H1 (cell line): Measurements from ENCODE around the gene CAMK1. TPM values are rescaled to one million over a fixed set of nuclear protein-coding genes. Genes with fewer than 3 reads are reported as not detected.

Experiments used
- CTCF ChIA-PET: fragments of 300-600 bp; sonication (Branson Sonifier 250); formaldehyde crosslinking; loops from one replicate; lab custom pipeline; 2021; ENCODE audit not compliant: partially characterized antibody; lab: Charles Lee
- POLR2A ChIA-PET: fragments of 300-600 bp; sonication (Branson Sonifier 250); formaldehyde crosslinking; loops from one replicate; lab custom pipeline; 2021; ENCODE audit warnings: inconsistent platforms; ENCODE audit not compliant: partially characterized antibody; lab: Charles Lee
- DNase-seq, 2 experiments: peaks; one replicate each; pipeline versions ENCODE4 v3.0.0 to v3.0.0-alpha.2; 2010 to 2022; ENCODE audit warnings: low spot score in 2 of 2, low read depth in 1 of 2, mixed read lengths in 1 of 2
- FAIRE-seq: peaks from 2 replicates; lab custom pipeline; 2011; peaks lifted over from hg19 to GRCh38; lab: Jason Lieb, UNC
- H2AFZ ChIP-seq: 2 replicates; pipeline ENCODE4 v1.8.1; 2012; ENCODE audit warnings: low read length, inconsistent platforms
- H2AK5ac ChIP-seq: 2 replicates; pipeline ENCODE4 v1.6.1; 2013; ENCODE audit warnings: low read depth, low read length
- H2BK120ac ChIP-seq: replicated peaks from 2 replicates; pipeline ENCODE3; 2013; ENCODE audit warnings: low read depth, low read length, inconsistent platforms
- H2BK12ac ChIP-seq: 2 replicates; pipeline ENCODE4 v1.6.1; 2013; ENCODE audit warnings: low read depth, low read length
- H2BK15ac ChIP-seq: 2 replicates; pipeline ENCODE4 v1.6.1; 2013; ENCODE audit warnings: low read length
- H2BK20ac ChIP-seq: 2 replicates; pipeline ENCODE4 v1.6.1; 2013; ENCODE audit warnings: low read length
- H2BK5ac ChIP-seq: 2 replicates; pipeline ENCODE4 v1.6.1; 2013; ENCODE audit warnings: low read depth, low read length
- H3K14ac ChIP-seq: 2 replicates; pipeline ENCODE4 v1.6.1; 2013; ENCODE audit warnings: inconsistent platforms; ENCODE audit not compliant: insufficient read length
- H3K18ac ChIP-seq: 2 replicates; pipeline ENCODE4 v1.6.1; 2013; ENCODE audit warnings: low read length; ENCODE audit errors: extremely low read depth
- H3K23ac ChIP-seq: 2 replicates; pipeline ENCODE4 v1.6.1; 2013; ENCODE audit warnings: inconsistent platforms; ENCODE audit not compliant: insufficient read length
- H3K23me2 ChIP-seq: 2 replicates; pipeline ENCODE4 v1.6.1; 2013; ENCODE audit warnings: low read depth, low read length
- H3K27ac ChIP-seq: 2 replicates; pipeline ENCODE4 v1.6.1; 2011; ENCODE audit warnings: low read depth, low read length, inconsistent platforms
- H3K27me3 ChIP-seq, 4 experiments: replicated peaks in 1 of 4; 1 replicate in 1 of 4; 2 replicates in 3 of 4; pipeline versions ENCODE4 v1.6.1 to v1.8.1; 2011 to 2013; ENCODE audit warnings: low read length in 3 of 4, mild to moderate bottlenecking in 3 of 4, inconsistent platforms in 2 of 4, mixed read lengths in 2 of 4, moderate library complexity in 1 of 4; ENCODE audit not compliant: control insufficient read depth in 3 of 4, insufficient read depth in 3 of 4; ENCODE audit errors: extremely low read depth in 1 of 4
- H3K36me3 ChIP-seq, 4 experiments: 2 replicates each; pipeline versions ENCODE4 v1.6.1 to v1.8.1; 2011 to 2013; ENCODE audit warnings: mild to moderate bottlenecking in 4 of 4, low read length in 3 of 4, moderate library complexity in 2 of 4, control low read depth in 1 of 4, inconsistent platforms in 1 of 4; ENCODE audit not compliant: insufficient read depth in 4 of 4, control insufficient read depth in 2 of 4
- H3K4ac ChIP-seq: replicated peaks from 2 replicates; pipeline ENCODE3; 2013; ENCODE audit warnings: low read length, low read depth, mixed read lengths, inconsistent platforms; ENCODE audit not compliant: insufficient read length
- H3K4me1 ChIP-seq, 4 experiments: replicated peaks in 1 of 4; 1 replicate in 1 of 4; 2 replicates in 3 of 4; pipeline versions ENCODE4 v1.6.1 to v1.8.1; 2011 to 2013; ENCODE audit warnings: low read length in 3 of 4, inconsistent platforms in 2 of 4, mixed read lengths in 1 of 4; ENCODE audit not compliant: insufficient read depth in 4 of 4, control insufficient read depth in 3 of 4
- H3K4me2 ChIP-seq, 2 experiments: 2 replicates each; pipeline versions ENCODE4 v1.6.1 to v1.8.1; 2011 to 2013; ENCODE audit warnings: low read depth in 2 of 2, low read length in 2 of 2, control low read depth in 1 of 2, inconsistent platforms in 1 of 2, mild to moderate bottlenecking in 1 of 2; ENCODE audit not compliant: insufficient read depth in 1 of 2
- H3K4me3 ChIP-seq, 4 experiments: fragments of 200-600, 300-600 bp in 1 of 4; sonication (generic), shearing (Covaris generic), sonication (Bioruptor Twin) in 1 of 4; 2 replicates each; pipeline versions ENCODE4 v1.5.1 to v1.8.1; 2011 to 2016; ENCODE audit warnings: low read length in 4 of 4, low read depth in 3 of 4, control low read depth in 2 of 4, inconsistent platforms in 2 of 4, mild to moderate bottlenecking in 2 of 4, mixed read lengths in 1 of 4, moderate library complexity in 1 of 4; ENCODE audit not compliant: insufficient read depth in 2 of 4; ENCODE audit errors: extremely low read depth in 1 of 4
- H3K56ac ChIP-seq: replicated peaks from 2 replicates; pipeline ENCODE3; 2013; ENCODE audit warnings: low read depth, mild to moderate bottlenecking, mixed read lengths, low read length, inconsistent platforms; ENCODE audit not compliant: insufficient read length
- H3K79me1 ChIP-seq: 2 replicates; pipeline ENCODE4 v1.6.1; 2013; ENCODE audit warnings: low read depth, low read length, control low read depth
- H3K79me2 ChIP-seq, 2 experiments: 2 replicates each; pipeline versions ENCODE4 v1.6.1 to v1.8.1; 2012 to 2013; ENCODE audit warnings: low read length in 2 of 2, mild to moderate bottlenecking in 2 of 2, inconsistent platforms in 1 of 2; ENCODE audit not compliant: insufficient read depth in 2 of 2, control insufficient read depth in 1 of 2
- H3K9ac ChIP-seq, 4 experiments: replicated peaks in 1 of 4; 1 replicate in 1 of 4; 2 replicates in 3 of 4; pipeline versions ENCODE4 v1.6.1 to v1.8.1; 2011 to 2013; ENCODE audit warnings: low read depth in 3 of 4, low read length in 3 of 4, control low read depth in 2 of 4, mild to moderate bottlenecking in 2 of 4, moderate library complexity in 2 of 4, inconsistent platforms in 1 of 4; ENCODE audit errors: extremely low read depth in 1 of 4
- H3K9me3 ChIP-seq, 2 experiments: 2 replicates each; pipeline versions ENCODE4 v1.6.1 to v1.8.1; 2012 to 2013; ENCODE audit warnings: mild to moderate bottlenecking in 2 of 2, moderate library complexity in 2 of 2, control low read depth in 1 of 2, inconsistent platforms in 1 of 2, low read depth in 1 of 2, low read length in 1 of 2, mixed read lengths in 1 of 2; ENCODE audit not compliant: insufficient read depth in 2 of 2
- H4K20me1 ChIP-seq, 2 experiments: replicated peaks in 1 of 2; 2 replicates each; pipeline versions ENCODE3 to v1.8.1; 2011 to 2013; ENCODE audit warnings: inconsistent platforms in 2 of 2, low read length in 2 of 2, mild to moderate bottlenecking in 1 of 2; ENCODE audit not compliant: insufficient read depth in 2 of 2, control insufficient read depth in 1 of 2
- H4K5ac ChIP-seq: 2 replicates; pipeline ENCODE4 v1.6.1; 2013; ENCODE audit warnings: low read length, low read depth, mixed read lengths, inconsistent platforms; ENCODE audit not compliant: insufficient read length
- H4K8ac ChIP-seq: 2 replicates; pipeline ENCODE4 v1.8.0; 2013; ENCODE audit warnings: mild to moderate bottlenecking, moderate library complexity, low read length, inconsistent platforms; ENCODE audit not compliant: insufficient read depth; ENCODE audit errors: extremely low read depth
- H4K91ac ChIP-seq: replicated peaks from 2 replicates; pipeline ENCODE3; 2013; ENCODE audit warnings: low read length, mixed read lengths, inconsistent platforms; ENCODE audit not compliant: insufficient read length
- ASH2L ChIP-seq: fragments of 200-600, 300-600 bp; sonication (generic); IDR thresholded peaks from one replicate; pipeline ENCODE4 v1.7.1; 2017; ENCODE audit warnings: low read length
- BRCA1 ChIP-seq: IDR thresholded peaks from 2 replicates; pipeline ENCODE4 v1.6.1; 2012; ENCODE audit warnings: low read depth, low read length, improper control_type of control experiment
- CBX8 ChIP-seq: fragments of 300-800, 300-1000 bp; sonication (generic); IDR thresholded peaks from 2 replicates; pipeline ENCODE4 v1.7.1; 2016; ENCODE audit warnings: low read depth, low read length, borderline replicate concordance
- CHD2 ChIP-seq: IDR thresholded peaks from 2 replicates; pipeline ENCODE4 v1.6.1; 2012; ENCODE audit warnings: low read length, improper control_type of control experiment
- EP300 ChIP-seq, 2 experiments: IDR thresholded peaks; 1 replicate in 1 of 2; 2 replicates in 1 of 2; pipeline ENCODE4 v1.6.1; 2011 to 2012; ENCODE audit warnings: low read depth in 2 of 2, low read length in 2 of 2, mild to moderate bottlenecking in 2 of 2, borderline replicate concordance in 1 of 2, inconsistent platforms in 1 of 2, moderate library complexity in 1 of 2
- HDAC2 ChIP-seq, 2 experiments: fragments of 300-600 bp in 1 of 2; sonication (generic) in 1 of 2; IDR thresholded peaks; 2 replicates each; pipeline ENCODE4 v1.6.1; 2011 to 2012; ENCODE audit warnings: low read depth in 2 of 2, low read length in 2 of 2, mild to moderate bottlenecking in 2 of 2, moderate library complexity in 2 of 2, borderline replicate concordance in 1 of 2, inconsistent platforms in 1 of 2
- JUND ChIP-seq: IDR thresholded peaks from 2 replicates; pipeline ENCODE4 v1.6.1; 2011; ENCODE audit warnings: mild to moderate bottlenecking, improper control_type of control experiment, low read length
- POLR2A ChIP-seq, 2 experiments: IDR thresholded peaks; 1 replicate in 1 of 2; 2 replicates in 1 of 2; pipeline ENCODE4 v1.6.1; 2011; ENCODE audit warnings: low read depth in 2 of 2, low read length in 2 of 2, mild to moderate bottlenecking in 2 of 2; ENCODE audit errors: control extremely low read depth in 1 of 2
- POLR2AphosphoS5 ChIP-seq: IDR thresholded peaks from 2 replicates; pipeline ENCODE4 v1.6.1; 2011; ENCODE audit warnings: low read depth, low read length
- POU5F1 ChIP-seq: IDR thresholded peaks from 2 replicates; pipeline ENCODE4 v1.6.1; 2011; ENCODE audit warnings: low read depth, mild to moderate bottlenecking, low read length, moderate library complexity
- SP4 ChIP-seq: IDR thresholded peaks from 2 replicates; pipeline ENCODE4 v1.6.1; 2012; ENCODE audit warnings: low read length, inconsistent platforms
- SUZ12 ChIP-seq: fragments of 200-600 bp; sonication (generic); IDR thresholded peaks from 2 replicates; pipeline ENCODE4 v1.6.1; 2012; ENCODE audit warnings: mild to moderate bottlenecking, inconsistent platforms, low read length, moderate library complexity, mixed read lengths
- WGBS, 2 experiments: shearing (Covaris generic) in 1 of 2; methylation state at CpG; one replicate each; pipeline versions ENCODE4 v1.1.6 to v1.1.7; 2013 to 2015; ENCODE audit warnings: low lambda C conversion rate in 2 of 2, mixed read lengths in 2 of 2, inconsistent platforms in 1 of 2, low coverage in 1 of 2, missing lambda C conversion rate in 1 of 2; ENCODE audit not compliant: insufficient replicate concordance in 2 of 2, insufficient coverage in 1 of 2, insufficient read length in 1 of 2; ENCODE audit errors: extremely low coverage in 1 of 2, missing lambda C conversion rate in 1 of 2; 5-methylcytosine and 5-hydroxymethylcytosine counted together
- polyA plus RNA-seq, 7 experiments: library from polyadenylated mRNA; depleted of rRNA in 3 of 7; stranded (reverse) in 5 of 7; unstranded in 2 of 7; fragments of >200 nt in 5 of 7; fragments of 200-250 nt in 2 of 7; gene quantifications; 1 replicate in 5 of 7; 2 replicates in 1 of 7; 4 replicates in 1 of 7; pipeline versions ENCODE4 v1.2.1 to v1.2.3, GENCODE V29; 2011 to 2013; ENCODE audit warnings: missing spikeins in 2 of 7, mixed read lengths in 2 of 7
- total RNA-seq: library from RNA; stranded (reverse); fragmentation: NEBNext Ultra II Directional; extraction: Animal tissue kit (Norgen Biotek cat#: 25700); gene quantifications from 2 replicates; pipeline ENCODE4 v1.2.1, GENCODE V29; 2021

Gene CAMK1
- total and polyA plus RNA-seq, 2 of the 8 experiments (the other 6 are each of a cell fraction or from before 2014, with no cell fraction given): 4.9 to 5.1 TPM

DNA sequence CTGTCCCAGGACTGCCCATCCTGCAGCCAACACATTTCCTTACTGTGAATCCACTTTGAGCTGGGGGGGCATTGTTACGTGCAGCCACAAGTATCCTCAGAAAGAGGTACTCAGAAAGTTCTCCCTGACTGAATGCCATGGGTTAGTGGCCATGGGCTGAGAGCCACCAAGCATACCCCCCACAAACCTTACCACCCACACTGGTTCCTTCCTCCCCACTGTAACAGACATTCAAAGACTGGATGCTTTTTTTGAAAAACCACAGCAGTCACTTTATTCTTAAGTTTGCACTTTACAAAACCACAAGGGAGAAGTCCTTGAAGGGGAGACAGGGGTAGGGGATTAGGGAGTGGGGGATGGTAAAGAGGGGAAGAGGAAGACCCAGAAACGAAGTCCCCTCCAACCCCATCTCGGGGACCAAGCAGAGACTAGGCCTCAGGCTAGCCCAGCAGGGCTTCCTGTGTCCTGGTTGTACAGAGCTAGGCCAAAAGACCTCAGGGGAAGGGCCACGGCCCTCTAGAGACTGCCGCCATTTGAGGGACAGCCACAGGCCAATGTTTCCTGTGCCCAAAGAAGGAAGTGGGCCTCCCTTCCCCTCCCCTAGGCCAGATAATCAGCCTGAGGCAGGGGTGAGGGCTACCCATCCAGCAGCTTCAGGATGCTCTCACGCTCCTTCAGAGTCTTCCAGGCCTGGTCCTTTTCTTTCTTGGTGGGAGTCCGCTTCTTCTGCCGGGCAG is 10.1 kb upstream of the CAMK1 start:
- Histone ChIP-seq H3K4ac (no peak overlapping the region), H3K9me3 (no peaks in the 10 kb centered on the region), H3K79me1 (no peaks in the 10 kb centered on the region), H2BK5ac (no peak overlapping the region), H3K23ac (no peak overlapping the region), H3K18ac (no peak overlapping the region), H3K14ac (no peak overlapping the region), H3K9ac (no peak overlapping the region), H2AFZ (no peak overlapping the region), H4K20me1 (no peaks in the 10 kb centered on the region), H2BK15ac (no peak overlapping the region), H2BK20ac (no peak overlapping the region), H4K8ac (no peak overlapping the region), H3K23me2 (no peaks in the 10 kb centered on the region; the same call in 1 of the 2 replicates), H3K4me2 (no peak overlapping the region), H3K4me3 (no peak overlapping the region), H2BK120ac (no peak overlapping the region), H4K5ac (no peak overlapping the region), H3K27ac (no peak overlapping the region), H3K4me1 (no peaks in the 10 kb centered on the region), H3K79me2 (no peaks in the 10 kb centered on the region), H3K36me3 (peaks cover 2 to 26% (median 17%) of the 10 kb centered on the region in 4 experiments), H3K56ac (no peak overlapping the region), H3K27me3 (peaks cover 0 to 3% (median 0%) of the 10 kb centered on the region in 4 experiments; a peak in 1 of 7 replicates), H2AK5ac (no peak overlapping the region), H2BK12ac (no peak overlapping the region), H4K91ac (no peak overlapping the region)
- ChIA-PET POLR2A (interaction anchor here (0.6 to 2.3 kb wide), 6 partner anchors 8 to 511 kb away, joined by 3 to 7 read pairs (median 4); no protein-coding TSS in a partner anchor), CTCF (interaction anchor here (0.6 to 3.9 kb wide), 3 partner anchors 11 to 791 kb away, joined by 3 to 11 read pairs (median 4); no protein-coding TSS in a partner anchor)
- WGBS, 2 experiments: 81% methylated on average over 5 of the region's 8 CpGs; no CpG with 5 or more reads in 1 of the 2 experiments
- FAIRE-seq (no peak), DNase-seq (no peak)
- TF ChIP-seq CBX8 (no peak), EP300 (IDR thresholded peaks at IDR 0.05; ENCODE audit: borderline replicate concordance in 1 of 2, low read depth in 2 of 2, low read length in 2 of 2) (no peak), POLR2AphosphoS5 (no peak), SUZ12 (no peak), CHD2 (no peak), HDAC2 (IDR thresholded peaks at IDR 0.05; ENCODE audit: borderline replicate concordance in 1 of 2, low read depth in 2 of 2, low read length in 2 of 2) (no peak), POU5F1 (no peak), JUND (no peak), BRCA1 (no peak), ASH2L (no peak), SP4 (no peak), POLR2A (IDR thresholded peaks at IDR 0.05; ENCODE audit: control extremely low read depth in 1 of 2, low read depth in 2 of 2, low read length in 2 of 2) (no peak)
